Mesendoderm (in vitro differentiated cells): ENCODE results near the gene SIGLEC5.

Experiments
- DNase-seq: peaks from one replicate; pipeline ENCODE4 v3.0.0; 2013
- H2AK5ac ChIP-seq: 2 replicates; pipeline ENCODE4 v1.6.1; 2013; ENCODE audit warnings: low read length, inconsistent platforms
- H2BK120ac ChIP-seq: 2 replicates; pipeline ENCODE4 v1.6.1; 2013; ENCODE audit warnings: low read depth, mild to moderate bottlenecking, low read length, moderate library complexity, mixed read lengths
- H2BK15ac ChIP-seq: replicated peaks from 2 replicates; pipeline ENCODE4 v1.6.1; 2013; ENCODE audit warnings: low read depth, mild to moderate bottlenecking, moderate library complexity
- H2BK5ac ChIP-seq: 2 replicates; pipeline ENCODE4 v1.6.1; 2013; ENCODE audit warnings: low read length, inconsistent platforms
- H3K18ac ChIP-seq: 2 replicates; pipeline ENCODE4 v1.6.1; 2013; ENCODE audit warnings: mild to moderate bottlenecking, low read length, mixed read lengths
- H3K23ac ChIP-seq: one replicate; pipeline ENCODE4 v1.6.1; 2013; ENCODE audit warnings: low read length
- H3K27ac ChIP-seq: 2 replicates; pipeline ENCODE4 v1.5.1; 2013; ENCODE audit warnings: low read depth, mild to moderate bottlenecking, inconsistent platforms, low read length, moderate library complexity
- H3K27me3 ChIP-seq: 2 replicates; pipeline ENCODE4 v1.6.1; 2013; ENCODE audit warnings: low read length, control low read depth, mild to moderate bottlenecking, inconsistent platforms; ENCODE audit not compliant: insufficient read depth, poor library complexity
- H3K36me3 ChIP-seq: 2 replicates; pipeline ENCODE4 v1.6.1; 2013; ENCODE audit warnings: low read length, inconsistent platforms; ENCODE audit not compliant: control insufficient read depth, insufficient read depth
- H3K4ac ChIP-seq: one replicate; pipeline ENCODE4 v1.6.1; 2013; ENCODE audit warnings: low read depth, mild to moderate bottlenecking, low read length, moderate library complexity
- H3K4me1 ChIP-seq: 2 replicates; pipeline ENCODE4 v1.6.1; 2013; ENCODE audit warnings: low read depth, low read length, inconsistent platforms; ENCODE audit not compliant: control insufficient read depth
- H3K4me2 ChIP-seq: 2 replicates; pipeline ENCODE4 v1.6.1; 2013; ENCODE audit warnings: low read length
- H3K4me3 ChIP-seq: 2 replicates; pipeline ENCODE4 v1.5.1; 2013; ENCODE audit warnings: mild to moderate bottlenecking, low read length
- H3K56ac ChIP-seq: one replicate; pipeline ENCODE4 v1.6.1; 2013; ENCODE audit warnings: low read length
- H3K79me1 ChIP-seq: 2 replicates; pipeline ENCODE4 v1.6.1; 2013; ENCODE audit warnings: low read length, inconsistent platforms
- H3K79me2 ChIP-seq: 2 replicates; pipeline ENCODE4 v1.6.1; 2013; ENCODE audit warnings: mild to moderate bottlenecking, low read length; ENCODE audit not compliant: control insufficient read depth, insufficient read depth
- H3K9ac ChIP-seq: 2 replicates; pipeline ENCODE4 v1.6.1; 2013; ENCODE audit warnings: low read length, inconsistent platforms
- H4K5ac ChIP-seq: one replicate; pipeline ENCODE4 v1.6.1; 2013; ENCODE audit warnings: low read length
- H4K8ac ChIP-seq: one replicate; pipeline ENCODE4 v1.6.1; 2013; ENCODE audit warnings: low read depth, mild to moderate bottlenecking, control low read depth, low read length, moderate library complexity
- WGBS: extraction: QIAGEN DNeasy Blood & Tissue Kit; methylation state at CpG from one replicate; pipeline ENCODE4 v1.1.7; 2013; ENCODE audit warnings: low lambda C conversion rate, missing lambda C conversion rate; ENCODE audit not compliant: insufficient coverage; ENCODE audit errors: extremely low coverage; 5-methylcytosine and 5-hydroxymethylcytosine counted together

Gene SIGLEC5

GRCh38 chr19:51663650-51664049 is 33.4 kb upstream of the SIGLEC5 start:
- no peak overlapping the region for H4K5ac ChIP-seq
- no peaks in the 10 kb centered on the region for H3K27me3 ChIP-seq
- no peak overlapping the region for H4K8ac ChIP-seq
- no peak overlapping the region for H3K4me3 ChIP-seq
- H2BK15ac ChIP-seq, result no peak overlapping the region
- H3K18ac ChIP-seq, result no peak overlapping the region
- no peaks in the 10 kb centered on the region for H3K79me2 ChIP-seq
- H3K79me1 ChIP-seq, result no peaks in the 10 kb centered on the region
- H2AK5ac ChIP-seq, result no peak overlapping the region
- H3K9ac ChIP-seq, result no peak overlapping the region
- no peak overlapping the region for H3K23ac ChIP-seq
- H3K27ac ChIP-seq, result no peak overlapping the region
- no CpG with 5 or more reads among the region's 3 CpGs for WGBS
- no peak for DNase-seq
- H3K4me2 ChIP-seq, result no peak overlapping the region
- H3K4me1 ChIP-seq, result no peaks in the 10 kb centered on the region
- no peak overlapping the region for H2BK120ac ChIP-seq
- no peak overlapping the region for H3K4ac ChIP-seq
- no peak overlapping the region for H3K56ac ChIP-seq
- no peak overlapping the region for H2BK5ac ChIP-seq
- no peaks in the 10 kb centered on the region for H3K36me3 ChIP-seq

GRCh38 chr19:51660975-51661600 is 30.9 kb upstream of the SIGLEC5 start:
- no CpG with 5 or more reads among the region's 10 CpGs for WGBS

GRCh38 chr19:51654783-51655182 is 24.6 kb upstream of the SIGLEC5 start:
- no CpG with 5 or more reads among the region's 4 CpGs for WGBS
- no peak overlapping the region for H3K27ac ChIP-seq
- H3K4me2 ChIP-seq, result no peak overlapping the region
- H2BK120ac ChIP-seq, result no peak overlapping the region
- peak; percentile 11 for DNase-seq
- H2BK15ac ChIP-seq, result no peak overlapping the region
- no peak overlapping the region for H3K4ac ChIP-seq
- no peak overlapping the region for H4K8ac ChIP-seq
- no peak overlapping the region for H3K56ac ChIP-seq
- H3K4me1 ChIP-seq, result no peaks in the 10 kb centered on the region
- H3K23ac ChIP-seq, result no peak overlapping the region
- no peaks in the 10 kb centered on the region for H3K27me3 ChIP-seq
- H3K79me1 ChIP-seq, result no peaks in the 10 kb centered on the region
- H3K36me3 ChIP-seq, result no peaks in the 10 kb centered on the region
- no peaks in the 10 kb centered on the region for H3K79me2 ChIP-seq
- H2BK5ac ChIP-seq, result no peak overlapping the region
- H4K5ac ChIP-seq, result no peak overlapping the region
- H3K18ac ChIP-seq, result no peak overlapping the region
- no peak overlapping the region for H3K9ac ChIP-seq
- no peak overlapping the region for H2AK5ac ChIP-seq
- H3K4me3 ChIP-seq, result no peak overlapping the region

More at GRCh38 chr19:51660975-51661600, 30.9 kb upstream of the SIGLEC5 start:
- Histone ChIP-seq H4K5ac (no peak overlapping the region), H3K27ac (no peak overlapping the region), H3K4me1 (no peaks in the 10 kb centered on the region), H3K4me3 (no peak overlapping the region), H4K8ac (no peak overlapping the region), H2BK5ac (no peak overlapping the region), H3K79me2 (no peaks in the 10 kb centered on the region), H3K79me1 (no peaks in the 10 kb centered on the region), H3K4me2 (no peak overlapping the region), H2AK5ac (no peak overlapping the region), H3K4ac (no peak overlapping the region), H3K36me3 (no peaks in the 10 kb centered on the region), H3K23ac (no peak overlapping the region), H3K56ac (no peak overlapping the region), H3K18ac (no peak overlapping the region), H2BK120ac (no peak overlapping the region), H2BK15ac (no peak overlapping the region), H3K9ac (no peak overlapping the region), H3K27me3 (no peaks in the 10 kb centered on the region)
- peak; percentile 81 for DNase-seq

- Histone ChIP-seq H4K8ac (no peak overlapping the region), H3K4ac (no peak overlapping the region), H2BK120ac (no peak overlapping the region), H3K36me3 (no peaks in the 10 kb centered on the region), H4K5ac (no peak overlapping the region), H3K56ac (no peak overlapping the region), H2AK5ac (no peak overlapping the region), H2BK15ac (no peak overlapping the region), H3K18ac (no peak overlapping the region), H3K79me2 (no peaks in the 10 kb centered on the region), H3K27ac (no peak overlapping the region), H3K23ac (no peak overlapping the region), H3K27me3 (no peaks in the 10 kb centered on the region), H3K4me1 (no peaks in the 10 kb centered on the region), H3K4me2 (no peak overlapping the region), H3K79me1 (no peaks in the 10 kb centered on the region), H2BK5ac (no peak overlapping the region), H3K4me3 (no peak overlapping the region), H3K9ac (no peak overlapping the region)
- DNase-seq, result no peak
- WGBS, result no CpG with 5 or more reads among the region's 2 CpGs
Observed at GRCh38 chr19:51653162-51653561, 23.0 kb upstream of the SIGLEC5 start.

GRCh38 chr19:51652266-51652665 is 22.1 kb upstream of the SIGLEC5 start:
- H3K23ac ChIP-seq, result no peak overlapping the region
- no peak overlapping the region for H3K4me3 ChIP-seq
- H3K4me1 ChIP-seq, result no peaks in the 10 kb centered on the region
- no peak overlapping the region for H3K56ac ChIP-seq
- H2AK5ac ChIP-seq, result no peak overlapping the region
- H3K9ac ChIP-seq, result no peak overlapping the region
- no peaks in the 10 kb centered on the region for H3K27me3 ChIP-seq
- no peak overlapping the region for H3K27ac ChIP-seq
- H3K79me2 ChIP-seq, result no peaks in the 10 kb centered on the region
- no peak overlapping the region for H2BK120ac ChIP-seq
- no peak overlapping the region for H3K4ac ChIP-seq
- no peaks in the 10 kb centered on the region for H3K36me3 ChIP-seq
- WGBS, result no CpG with 5 or more reads among the region's 4 CpGs
- no peak overlapping the region for H3K18ac ChIP-seq
- H3K4me2 ChIP-seq, result no peak overlapping the region
- no peaks in the 10 kb centered on the region for H3K79me1 ChIP-seq
- H4K5ac ChIP-seq, result no peak overlapping the region
- no peak overlapping the region for H2BK5ac ChIP-seq
- no peak for DNase-seq
- H2BK15ac ChIP-seq, result no peak overlapping the region
- H4K8ac ChIP-seq, result no peak overlapping the region

GRCh38 chr19:51651216-51651846 is 21.1 kb upstream of the SIGLEC5 start:
- Histone ChIP-seq H2BK120ac (no peak overlapping the region), H3K27me3 (no peaks in the 10 kb centered on the region), H3K9ac (no peak overlapping the region), H3K4me3 (no peak overlapping the region), H2AK5ac (no peak overlapping the region), H4K8ac (no peak overlapping the region), H3K56ac (no peak overlapping the region), H3K79me2 (no peaks in the 10 kb centered on the region), H3K4ac (no peak overlapping the region), H3K18ac (no peak overlapping the region), H4K5ac (no peak overlapping the region), H2BK5ac (no peak overlapping the region), H2BK15ac (no peak overlapping the region), H3K79me1 (no peaks in the 10 kb centered on the region), H3K4me2 (no peak overlapping the region), H3K4me1 (no peaks in the 10 kb centered on the region), H3K27ac (no peak overlapping the region), H3K23ac (no peak overlapping the region), H3K36me3 (no peaks in the 10 kb centered on the region)
- DNase-seq, result no peak
- WGBS, result no CpG with 5 or more reads among the region's 7 CpGs
